GM19324 (cell line): ENCODE data around the gene CYFIP1.

Experiments used
- ATAC-seq: cut with Tn5 transposase; IDR thresholded peaks from one replicate; pipeline ENCODE4 v1.9.1; 2021; ENCODE audit warnings: mild to moderate bottlenecking, moderate library complexity; ENCODE audit not compliant: unreplicated experiment, low FRiP score

Gene CYFIP1

GRCh38 chr15:22969489-22969888 lies 10.7 kb downstream of the CYFIP1 start:
- no peak for ATAC-seq

- no peak for ATAC-seq
Observed at GRCh38 chr15:22968366-22968765, 11.8 kb downstream of the CYFIP1 start.

GRCh38 chr15:22967084-22967770 lies 12.9 kb downstream of the CYFIP1 start:
- no peak for ATAC-seq

GRCh38 chr15:22966321-22967083 lies 13.7 kb downstream of the CYFIP1 start:
- no peak for ATAC-seq

GRCh38 chr15:22963641-22964040 lies 16.5 kb downstream of the CYFIP1 start:
- ATAC-seq: no peak

GRCh38 chr15:22962611-22963010 lies 17.6 kb downstream of the CYFIP1 start:
- ATAC-seq: no peak

- no peak for ATAC-seq
Observed at GRCh38 chr15:22961762-22962161, 18.4 kb downstream of the CYFIP1 start.

- ATAC-seq: no peak
Observed at GRCh38 chr15:22960556-22960955, 19.6 kb downstream of the CYFIP1 start.

GRCh38 chr15:22960126-22960525 lies 20.0 kb downstream of the CYFIP1 start:
- no peak for ATAC-seq

- no peak for ATAC-seq
Observed at GRCh38 chr15:22959321-22960101, 20.7 kb downstream of the CYFIP1 start.

GRCh38 chr15:22958487-22959280 lies 21.5 kb downstream of the CYFIP1 start:
- no peak for ATAC-seq

- ATAC-seq: no peak
Observed at GRCh38 chr15:22956978-22957260, 23.2 kb downstream of the CYFIP1 start.

- no peak for ATAC-seq
Observed at GRCh38 chr15:22956257-22956977, 23.8 kb downstream of the CYFIP1 start.

- ATAC-seq: no peak
Observed at GRCh38 chr15:22955544-22956119, 24.5 kb downstream of the CYFIP1 start.

GRCh38 chr15:22954798-22955543 lies 25.2 kb downstream of the CYFIP1 start:
- no peak for ATAC-seq

GRCh38 chr15:22954326-22954725 lies 25.8 kb downstream of the CYFIP1 start:
- ATAC-seq: no peak

- no peak for ATAC-seq
Observed at GRCh38 chr15:22952796-22953579, 27.2 kb downstream of the CYFIP1 start.
